Lower leg skin (tissue), 4 donors: ENCODE results near the gene KRTAP10-4. TPM values are rescaled to one million over a fixed set of nuclear protein-coding genes. Genes with fewer than 3 reads are reported as not detected.
"Not testable (repeated sequence)": the region's sequence is repeated elsewhere in the genome, so short reads cannot be mapped to it uniquely, and the experiment has no call there.

Experiments used
- DNase-seq, 2 donors: peaks; one replicate each; pipeline ENCODE4 v3.0.0-alpha.2; 2019; ENCODE audit warnings: low spot score in 2 of 2
- H3K4me3 ChIP-seq: fragments of 200-600 bp; sonication (generic); 2 replicates; pipeline ENCODE4 v1.5.1; 2017; ENCODE audit warnings: mild to moderate bottlenecking, low read depth; ENCODE audit not compliant: poor library complexity, severe bottlenecking
- CTCF ChIP-seq, 3 donors: fragments of 450-650 bp; IDR thresholded peaks; one replicate each; pipeline ENCODE4 v1.5.1; 2016; ENCODE audit warnings: antibody characterized with exemption in 3 of 3, mild to moderate bottlenecking in 3 of 3, moderate library complexity in 2 of 3
- POLR2A ChIP-seq, 2 donors: fragments of 450-650 bp; IDR thresholded peaks; one replicate each; pipeline ENCODE4 v1.6.1; 2016 to 2017; ENCODE audit warnings: antibody characterized with exemption in 2 of 2, mild to moderate bottlenecking in 1 of 2, moderate library complexity in 1 of 2
- WGBS, 2 donors: methylation state at CpG; one replicate each; pipeline ENCODE4 v1.1.5; 2018; 5-methylcytosine and 5-hydroxymethylcytosine counted together
- intact Hi-C: fragments of 100-400 bp; cut with DNase I; formaldehyde crosslinking; loops from one replicate; pipeline ENCODE4 v1.15.0; 2023; ENCODE audit warnings: low total_unique reads
- total RNA-seq, 4 donors: library from RNA; depleted of rRNA; stranded (reverse); fragments of >200 nt; gene quantifications; one replicate each; pipeline ENCODE4 v1.1.0, GENCODE V29; 2016

Gene KRTAP10-4
- total RNA-seq, 4 donors from 2014 or later: 6.3 TPM; not detected in 3

GRCh38 chr21:44589586-44590305 is 16.2 kb downstream of the KRTAP10-4 start:
- TF ChIP-seq POLR2A (IDR thresholded peaks at IDR 0.05): no peak
- no peak for TF ChIP-seq CTCF (IDR thresholded peaks at IDR 0.05)
- DNase-seq: peak in 1 of 2 donors; percentile 77
- H3K4me3 ChIP-seq: no peak overlapping the region
- intact Hi-C loops: no loop called here
- 83 to 85% methylated on average over 22 to 24 of the region's 24 CpGs for WGBS, 2 donors

GRCh38 chr21:44590311-44590721 is 16.8 kb downstream of the KRTAP10-4 start:
- WGBS, 2 donors: 73 to 81% methylated on average over 7 to 9 of the region's 10 CpGs
- TF ChIP-seq CTCF (IDR thresholded peaks at IDR 0.05) (no peak), POLR2A (IDR thresholded peaks at IDR 0.05) (no peak)
- no peak overlapping the region for H3K4me3 ChIP-seq
- DNase-seq: peak in 1 of 2 donors; percentile 79
- intact Hi-C loops: no loop called here

GRCh38 chr21:44590897-44591800 is 17.6 kb downstream of the KRTAP10-4 start:
- H3K4me3 ChIP-seq, intact Hi-C loops: not testable (repeated sequence)
- WGBS, 2 donors: 45 to 60% methylated on average over 17 to 19 of the region's 19 CpGs
- peak in 1 of 2 donors; percentile 52 for DNase-seq

- intact Hi-C loops, DNase-seq, H3K4me3 ChIP-seq: not testable (repeated sequence)
- WGBS, 2 donors: 10% methylated on average over 2 of the region's 4 CpGs; no CpG with 5 or more reads in 1 of the 2 donors
Observed at GRCh38 chr21:44591801-44592130, 18.2 kb downstream of the KRTAP10-4 start.

- WGBS, 2 donors: 51 to 52% methylated on average over 27 to 32 of the region's 33 CpGs
- TF ChIP-seq CTCF (IDR thresholded peaks at IDR 0.05) (no peak), POLR2A (IDR thresholded peaks at IDR 0.05) (no peak)
- DNase-seq: peak in 1 of 2 donors; percentile 81
- H3K4me3 ChIP-seq: no peak within 1 kb of the TSS
- intact Hi-C loops: no loop called here
Observed at GRCh38 chr21:44592446-44593311, 19.1 kb downstream of the KRTAP10-4 start, which contains the start of gene KRTAP10-6. Gene KRTAP10-6 (minus strand): TSS chr21:44592505. CDS start chr21:44592484, 21 bp downstream.

GRCh38 chr21:44593598-44594405 is 20.3 kb downstream of the KRTAP10-4 start:
- intact Hi-C loops: no loop called here
- TF ChIP-seq POLR2A (IDR thresholded peaks at IDR 0.05) (no peak), CTCF (IDR thresholded peaks at IDR 0.05) (no peak)
- H3K4me3 ChIP-seq: no peak overlapping the region
- DNase-seq: peak in 1 of 2 donors; percentile 56
- 72 to 73% methylated on average over 20 of the region's 20 CpGs for WGBS, 2 donors
